GM12878 (cell line): ENCODE results near the gene TLL1. TPM values are rescaled to one million over a fixed set of nuclear protein-coding genes. Genes with fewer than 3 reads are reported as not detected.

Experiments used
- ATAC-seq: fragments of 200-7000 bp; cut with Tn5 transposase; 3 replicates; pipeline ENCODE4 v1.9.1; 2020; ENCODE audit warnings: mild to moderate bottlenecking, moderate library complexity
- BruUV-seq: library from RNA; stranded (reverse); fragments of 400-500 nt; replicated peaks from 2 replicates; lab custom pipeline; 2021; lab: Mats Ljungman, UMichigan
- CTCF ChIA-PET: fragments of 300-600 bp; sonication (Branson Sonifier 250); formaldehyde crosslinking; extraction: SDS; loops from one replicate; lab custom pipeline; 2021; ENCODE audit warnings: inconsistent platforms; lab: Yijun Ruan, JAX
- POLR2A ChIA-PET: fragments of 350-600 bp; formaldehyde crosslinking; extraction: SDS; loops from one replicate; lab custom pipeline; 2021; ENCODE audit warnings: inconsistent platforms; lab: Charles Lee
- RAD21 ChIA-PET: fragments of 300-600 bp; sonication (Branson Sonifier 250); formaldehyde crosslinking; loops from one replicate; lab custom pipeline; 2023; ENCODE audit warnings: antibody characterized with exemption; ENCODE audit not compliant: unreplicated experiment; lab: Charles Lee
- SMC1A ChIA-PET: fragments of 300-600 bp; sonication (Branson Sonifier 250); formaldehyde crosslinking; loops from one replicate; lab custom pipeline; 2023; ENCODE audit not compliant: unreplicated experiment, uncharacterized antibody; lab: Charles Lee
- DNase-seq: peaks from one replicate; pipeline ENCODE4 v3.0.0-alpha.2; 2011; ENCODE audit warnings: low read depth, low spot score
- FAIRE-seq: peaks from 3 replicates; lab custom pipeline; 2011; peaks lifted over from hg19 to GRCh38; lab: Jason Lieb, UNC
- H2AFZ ChIP-seq: 2 replicates; pipeline ENCODE4 v1.6.0; 2011; ENCODE audit warnings: low read depth, low read length, control low read depth; ENCODE audit not compliant: control insufficient read depth
- H3K27ac ChIP-seq: 2 replicates; pipeline ENCODE4 v1.5.1; 2011; ENCODE audit warnings: control low read depth; ENCODE audit not compliant: control insufficient read depth, insufficient read depth
- H3K27me3 ChIP-seq, 2 experiments: replicated peaks in 1 of 2; 2 replicates each; pipeline versions ENCODE4 v1.6.0 to v1.6.1; 2011; ENCODE audit warnings: low read length in 1 of 2; ENCODE audit not compliant: control insufficient read depth in 2 of 2, insufficient read depth in 2 of 2
- H3K36me3 ChIP-seq, 2 experiments: 2 replicates each; pipeline ENCODE4 v1.5.1; 2011; ENCODE audit warnings: low read length in 1 of 2; ENCODE audit not compliant: control insufficient read depth in 2 of 2, insufficient read depth in 2 of 2
- H3K4me1 ChIP-seq: 2 replicates; pipeline ENCODE4 v1.6.1; 2011; ENCODE audit warnings: mild to moderate bottlenecking, low read length, moderate library complexity, mixed read lengths; ENCODE audit not compliant: control insufficient read depth, insufficient read depth
- H3K4me2 ChIP-seq: 2 replicates; pipeline ENCODE4 v1.6.0; 2011; ENCODE audit warnings: control low read depth; ENCODE audit not compliant: control insufficient read depth, insufficient read depth
- H3K4me3 ChIP-seq: fragments of 200-600 bp; sonication (generic); 2 replicates; pipeline ENCODE4 v1.5.1; 2016
- H3K79me2 ChIP-seq: 2 replicates; pipeline ENCODE4 v1.6.0; 2011; ENCODE audit warnings: low read length; ENCODE audit not compliant: control insufficient read depth, insufficient read depth
- H3K9ac ChIP-seq: 2 replicates; pipeline ENCODE4 v1.8.0; 2011; ENCODE audit warnings: low read length, control low read depth, mixed read lengths; ENCODE audit not compliant: control insufficient read depth, insufficient read depth
- H3K9me3 ChIP-seq: replicated peaks from 3 replicates; pipeline ENCODE4 v1.5.1; 2011; ENCODE audit warnings: mild to moderate bottlenecking, low read length; ENCODE audit not compliant: control insufficient read depth, insufficient read depth
- H4K20me1 ChIP-seq: 2 replicates; pipeline ENCODE4 v1.6.0; 2011; ENCODE audit not compliant: control insufficient read depth, insufficient read depth
- BHLHE40 ChIP-seq, 2 experiments: fragments of 450-650 bp in 1 of 2; IDR thresholded peaks; 2 replicates each; pipeline ENCODE4 v1.6.1; 2011 to 2017; ENCODE audit warnings: low read depth in 2 of 2, borderline replicate concordance in 1 of 2, improper control_type of control experiment in 1 of 2, low read length in 1 of 2, mild to moderate bottlenecking in 1 of 2
- DPF2 ChIP-seq: fragments of 450-650 bp; IDR thresholded peaks from 2 replicates; pipeline ENCODE4 v1.6.1; 2017; ENCODE audit warnings: mild to moderate bottlenecking
- GABPA ChIP-seq: IDR thresholded peaks from 2 replicates; pipeline ENCODE4 v1.6.1; 2014; ENCODE audit warnings: antibody characterized with exemption, low read depth, mild to moderate bottlenecking, inconsistent platforms
- MEF2B ChIP-seq: fragments of 450-650 bp; IDR thresholded peaks from 2 replicates; pipeline ENCODE4 v1.6.1; 2018; ENCODE audit warnings: mild to moderate bottlenecking, moderate library complexity; ENCODE audit not compliant: partially characterized antibody, poor library complexity, severe bottlenecking
- NRF1 ChIP-seq: conservative IDR thresholded peaks from 2 replicates; pipeline ENCODE4 v1.6.1; 2011; ENCODE audit warnings: mild to moderate bottlenecking, low read depth, low read length, improper control_type of control experiment
- RAD21 ChIP-seq: IDR thresholded peaks from 2 replicates; pipeline ENCODE4 v1.6.1; 2011; ENCODE audit warnings: mild to moderate bottlenecking, low read depth, low read length, moderate library complexity; ENCODE audit not compliant: insufficient read depth
- SREBF1 ChIP-seq: IDR thresholded peaks from 2 replicates; pipeline ENCODE4 v1.6.1; 2012; ENCODE audit warnings: mild to moderate bottlenecking, low read length
- ZSCAN29 ChIP-seq: fragments of 450-650 bp; IDR thresholded peaks from 2 replicates; pipeline ENCODE4 v1.6.1; 2017; ENCODE audit warnings: mild to moderate bottlenecking, moderate library complexity
- WGBS: methylation state at CpG from one replicate; pipeline ENCODE4 v1.1.6; 2016; ENCODE audit warnings: low lambda C conversion rate; ENCODE audit not compliant: insufficient replicate concordance, insufficient coverage; ENCODE audit errors: missing lambda C conversion rate; 5-methylcytosine and 5-hydroxymethylcytosine counted together
- in situ Hi-C: fragments of 300-500 bp; cut with MboI; formaldehyde crosslinking; loops from 9 replicates; pipeline ENCODE4 v1.14.3; 2018; ENCODE audit warnings: mixed read lengths
- intact Hi-C: fragments of 100-400 bp; cut with micrococcal nuclease; formaldehyde crosslinking; loops from one replicate; pipeline ENCODE4 v1.14.2; 2022; ENCODE audit not compliant: unreplicated experiment
- polyA plus RNA-seq, 11 experiments: library from polyadenylated mRNA; depleted of rRNA in 4 of 11; unstranded in 6 of 11; stranded (reverse) in 5 of 11; fragments of >200 nt; fragmentation: Nextera tagmentation in 4 of 11; fragmentation: Illumina TruSeq in 1 of 11; extraction: Ambion mirVana in 4 of 11; extraction: Trizol in 1 of 11; gene quantifications; 1 replicate in 1 of 11; 2 replicates in 10 of 11; pipeline versions ENCODE4 v1.2.1 to v1.2.3, GENCODE V29; 2011 to 2016; ENCODE audit warnings: inconsistent platforms in 2 of 11, missing spikeins in 2 of 11, low read depth in 1 of 11
- total RNA-seq, 4 experiments: library from RNA; depleted of rRNA in 3 of 4; stranded (reverse); fragments of >200 nt in 3 of 4; fragmentation: Illumina TruSeq in 1 of 4; extraction: Trizol in 1 of 4; gene quantifications; 2 replicates each; pipeline versions ENCODE4 v1.2.1 to v1.2.3, GENCODE V29; 2013 to 2021
- TF ChIP-seq, protein P1 (sequence below): IDR thresholded peaks from 2 replicates; pipeline ENCODE4 v1.6.1; 2011; ENCODE audit warnings: low read depth, low read length, improper control_type of control experiment, borderline replicate concordance
- TF ChIP-seq, protein P2 (sequence below): IDR thresholded peaks from 2 replicates; pipeline ENCODE4 v1.6.1; 2012; ENCODE audit warnings: mild to moderate bottlenecking, low read depth, low read length
- TF ChIP-seq, protein P3 (sequence below): IDR thresholded peaks from 2 replicates; pipeline ENCODE4 v1.6.1; 2011; ENCODE audit warnings: borderline replicate concordance, low read depth, mild to moderate bottlenecking, moderate library complexity, low read length; ENCODE audit not compliant: insufficient read depth, poor library complexity, severe bottlenecking
- TF ChIP-seq, protein P4 (sequence below), 3 experiments: IDR thresholded peaks in 2 of 3; conservative IDR thresholded peaks in 1 of 3; 2 replicates each; pipeline ENCODE4 v1.5.1; 2011; ENCODE audit warnings: low read depth in 3 of 3, low read length in 3 of 3, mild to moderate bottlenecking in 3 of 3, control low read depth in 2 of 3, moderate library complexity in 2 of 3, inconsistent platforms in 1 of 3, mixed read lengths in 1 of 3; ENCODE audit not compliant: control insufficient read depth in 2 of 3, insufficient read depth in 1 of 3; ENCODE audit errors: extremely low read depth in 1 of 3
- TF ChIP-seq, protein P5 (sequence below): IDR thresholded peaks from 2 replicates; pipeline ENCODE4 v1.6.1; 2012; ENCODE audit warnings: low read depth, low read length, improper control_type of control experiment

The TLL1 gene
- total and polyA plus RNA-seq, 10 of the 15 experiments (the other 5 are each of a cell fraction or from before 2014, with no cell fraction given) = 0.02 to 0.31 (median 0.05) TPM; not detected in 2

DNA sequence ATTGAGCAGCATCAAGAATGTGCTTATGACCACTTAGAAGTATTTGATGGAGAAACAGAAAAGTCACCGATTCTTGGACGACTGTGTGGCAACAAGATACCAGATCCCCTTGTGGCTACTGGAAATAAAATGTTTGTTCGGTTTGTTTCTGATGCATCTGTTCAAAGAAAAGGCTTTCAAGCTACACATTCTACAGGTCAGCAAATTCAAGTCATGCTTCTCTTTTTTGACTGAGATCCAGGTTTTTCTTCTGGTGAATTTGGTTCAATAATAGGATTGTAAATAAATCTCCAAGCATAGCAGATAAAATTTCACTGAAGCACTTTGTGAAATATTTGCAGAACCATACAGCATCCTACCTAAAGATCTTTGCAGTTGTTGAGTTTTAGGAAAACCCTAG lies 218.1 kb downstream of the TLL1 start:
- ChIA-PET SMC1A (interaction anchor here (1.0 to 2.2 kb wide), 13 partner anchors 14 to 597 kb away, joined by 3 to 28 read pairs (median 4); no protein-coding TSS in a partner anchor), POLR2A (no interaction called here), RAD21 (interaction anchor here (0.9 to 2.2 kb wide), 10 partner anchors 13 to 598 kb away, joined by 3 to 26 read pairs (median 6); no protein-coding TSS in a partner anchor), CTCF (interaction anchor here (0.5 to 2.2 kb wide), 15 partner anchors 12 to 960 kb away, joined by 3 to 34 read pairs (median 6); no protein-coding TSS in a partner anchor)
- in situ Hi-C loops (loop anchor here (5.0 to 25.0 kb wide), 2 partner anchors 554 to 954 kb away; no protein-coding TSS in a partner anchor), intact Hi-C loops (loop anchor here (5.0 kb wide), 1 partner anchor 229 kb away; no protein-coding TSS in a partner anchor)
- Histone ChIP-seq H4K20me1 (no peaks in the 10 kb centered on the region), H3K27ac (no peak overlapping the region), H3K4me1 (no peaks in the 10 kb centered on the region), H3K27me3 (no peaks in the 10 kb centered on the region), H3K36me3 (no peaks in the 10 kb centered on the region), H3K79me2 (no peaks in the 10 kb centered on the region), H2AFZ (no peak overlapping the region), H3K9ac (no peak overlapping the region), H3K4me2 (no peak overlapping the region), H3K4me3 (no peak overlapping the region), H3K9me3 (no peaks in the 10 kb centered on the region)
- WGBS = 22% methylated on average over 3 of the region's 3 CpGs
- no peak for ATAC-seq
- BruUV-seq = no TSS peak
- no peak for DNase-seq
- TF ChIP-seq, protein P1, sequence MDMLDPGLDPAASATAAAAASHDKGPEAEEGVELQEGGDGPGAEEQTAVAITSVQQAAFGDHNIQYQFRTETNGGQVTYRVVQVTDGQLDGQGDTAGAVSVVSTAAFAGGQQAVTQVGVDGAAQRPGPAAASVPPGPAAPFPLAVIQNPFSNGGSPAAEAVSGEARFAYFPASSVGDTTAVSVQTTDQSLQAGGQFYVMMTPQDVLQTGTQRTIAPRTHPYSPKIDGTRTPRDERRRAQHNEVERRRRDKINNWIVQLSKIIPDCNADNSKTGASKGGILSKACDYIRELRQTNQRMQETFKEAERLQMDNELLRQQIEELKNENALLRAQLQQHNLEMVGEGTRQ = no peak
- TF ChIP-seq, protein P2, sequence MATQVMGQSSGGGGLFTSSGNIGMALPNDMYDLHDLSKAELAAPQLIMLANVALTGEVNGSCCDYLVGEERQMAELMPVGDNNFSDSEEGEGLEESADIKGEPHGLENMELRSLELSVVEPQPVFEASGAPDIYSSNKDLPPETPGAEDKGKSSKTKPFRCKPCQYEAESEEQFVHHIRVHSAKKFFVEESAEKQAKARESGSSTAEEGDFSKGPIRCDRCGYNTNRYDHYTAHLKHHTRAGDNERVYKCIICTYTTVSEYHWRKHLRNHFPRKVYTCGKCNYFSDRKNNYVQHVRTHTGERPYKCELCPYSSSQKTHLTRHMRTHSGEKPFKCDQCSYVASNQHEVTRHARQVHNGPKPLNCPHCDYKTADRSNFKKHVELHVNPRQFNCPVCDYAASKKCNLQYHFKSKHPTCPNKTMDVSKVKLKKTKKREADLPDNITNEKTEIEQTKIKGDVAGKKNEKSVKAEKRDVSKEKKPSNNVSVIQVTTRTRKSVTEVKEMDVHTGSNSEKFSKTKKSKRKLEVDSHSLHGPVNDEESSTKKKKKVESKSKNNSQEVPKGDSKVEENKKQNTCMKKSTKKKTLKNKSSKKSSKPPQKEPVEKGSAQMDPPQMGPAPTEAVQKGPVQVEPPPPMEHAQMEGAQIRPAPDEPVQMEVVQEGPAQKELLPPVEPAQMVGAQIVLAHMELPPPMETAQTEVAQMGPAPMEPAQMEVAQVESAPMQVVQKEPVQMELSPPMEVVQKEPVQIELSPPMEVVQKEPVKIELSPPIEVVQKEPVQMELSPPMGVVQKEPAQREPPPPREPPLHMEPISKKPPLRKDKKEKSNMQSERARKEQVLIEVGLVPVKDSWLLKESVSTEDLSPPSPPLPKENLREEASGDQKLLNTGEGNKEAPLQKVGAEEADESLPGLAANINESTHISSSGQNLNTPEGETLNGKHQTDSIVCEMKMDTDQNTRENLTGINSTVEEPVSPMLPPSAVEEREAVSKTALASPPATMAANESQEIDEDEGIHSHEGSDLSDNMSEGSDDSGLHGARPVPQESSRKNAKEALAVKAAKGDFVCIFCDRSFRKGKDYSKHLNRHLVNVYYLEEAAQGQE = no peak
- no peak for TF ChIP-seq DPF2
- TF ChIP-seq GABPA = no peak
- TF ChIP-seq, protein P3, sequence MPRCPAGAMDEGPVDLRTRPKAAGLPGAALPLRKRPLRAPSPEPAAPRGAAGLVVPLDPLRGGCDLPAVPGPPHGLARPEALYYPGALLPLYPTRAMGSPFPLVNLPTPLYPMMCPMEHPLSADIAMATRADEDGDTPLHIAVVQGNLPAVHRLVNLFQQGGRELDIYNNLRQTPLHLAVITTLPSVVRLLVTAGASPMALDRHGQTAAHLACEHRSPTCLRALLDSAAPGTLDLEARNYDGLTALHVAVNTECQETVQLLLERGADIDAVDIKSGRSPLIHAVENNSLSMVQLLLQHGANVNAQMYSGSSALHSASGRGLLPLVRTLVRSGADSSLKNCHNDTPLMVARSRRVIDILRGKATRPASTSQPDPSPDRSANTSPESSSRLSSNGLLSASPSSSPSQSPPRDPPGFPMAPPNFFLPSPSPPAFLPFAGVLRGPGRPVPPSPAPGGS = no peak
- no peak for TF ChIP-seq NRF1
- TF ChIP-seq, protein P4, sequence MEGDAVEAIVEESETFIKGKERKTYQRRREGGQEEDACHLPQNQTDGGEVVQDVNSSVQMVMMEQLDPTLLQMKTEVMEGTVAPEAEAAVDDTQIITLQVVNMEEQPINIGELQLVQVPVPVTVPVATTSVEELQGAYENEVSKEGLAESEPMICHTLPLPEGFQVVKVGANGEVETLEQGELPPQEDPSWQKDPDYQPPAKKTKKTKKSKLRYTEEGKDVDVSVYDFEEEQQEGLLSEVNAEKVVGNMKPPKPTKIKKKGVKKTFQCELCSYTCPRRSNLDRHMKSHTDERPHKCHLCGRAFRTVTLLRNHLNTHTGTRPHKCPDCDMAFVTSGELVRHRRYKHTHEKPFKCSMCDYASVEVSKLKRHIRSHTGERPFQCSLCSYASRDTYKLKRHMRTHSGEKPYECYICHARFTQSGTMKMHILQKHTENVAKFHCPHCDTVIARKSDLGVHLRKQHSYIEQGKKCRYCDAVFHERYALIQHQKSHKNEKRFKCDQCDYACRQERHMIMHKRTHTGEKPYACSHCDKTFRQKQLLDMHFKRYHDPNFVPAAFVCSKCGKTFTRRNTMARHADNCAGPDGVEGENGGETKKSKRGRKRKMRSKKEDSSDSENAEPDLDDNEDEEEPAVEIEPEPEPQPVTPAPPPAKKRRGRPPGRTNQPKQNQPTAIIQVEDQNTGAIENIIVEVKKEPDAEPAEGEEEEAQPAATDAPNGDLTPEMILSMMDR (IDR thresholded peaks at IDR 0.05 in 2 of 3, conservative IDR thresholded peaks at IDR 0.05 in 1 of 3; ENCODE audit: control insufficient read depth in 2 of 3, extremely low read depth in 1 of 3, insufficient read depth in 1 of 3, low read depth in 3 of 3, low read length in 3 of 3) = no peak
- TF ChIP-seq ZSCAN29 = no peak
- no peak for TF ChIP-seq MEF2B
- TF ChIP-seq, protein P5, sequence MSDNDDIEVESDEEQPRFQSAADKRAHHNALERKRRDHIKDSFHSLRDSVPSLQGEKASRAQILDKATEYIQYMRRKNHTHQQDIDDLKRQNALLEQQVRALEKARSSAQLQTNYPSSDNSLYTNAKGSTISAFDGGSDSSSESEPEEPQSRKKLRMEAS = no peak
- TF ChIP-seq RAD21 = no peak
- TF ChIP-seq SREBF1 = no peak
- no peak for TF ChIP-seq BHLHE40 (IDR thresholded peaks at IDR 0.05; ENCODE audit: borderline replicate concordance in 1 of 2, low read depth in 2 of 2, low read length in 1 of 2)
- FAIRE-seq = no peak
